Uterus (tissue), 2 donors: Measurements from ENCODE around the gene EIF3M.

Experiments used
- CTCF ChIP-seq, 4 experiments: fragments of 200-600 bp in 2 of 4; fragments of 450-650 bp in 2 of 4; sonication (generic) in 2 of 4; IDR thresholded peaks; one replicate each; pipeline ENCODE4 v1.5.1; 2016 to 2019; ENCODE audit warnings: antibody characterized with exemption in 4 of 4, mild to moderate bottlenecking in 2 of 4, moderate library complexity in 1 of 4
- POLR2A ChIP-seq, 2 donors: fragments of 450-650 bp; IDR thresholded peaks; one replicate each; pipeline ENCODE4 v1.6.1; 2016; ENCODE audit warnings: antibody characterized with exemption in 2 of 2, mild to moderate bottlenecking in 1 of 2, moderate library complexity in 1 of 2

GRCh38 chr11:32566517-32566916 lies 17.1 kb upstream of the EIF3M start:
- TF ChIP-seq CTCF (IDR thresholded peaks at IDR 0.05) (no peak), POLR2A (IDR thresholded peaks at IDR 0.05) (no peak)
